ENCODE results near the gene CCNYL1.

- TF ChIP-seq EZH2 (IDR thresholded peaks at IDR 0.05) (no peak), POLR2AphosphoS5 (IDR thresholded peaks at IDR 0.05; ENCODE audit: borderline replicate concordance, low read depth, low read length) (no peak)
Measured at GRCh38 chr2:207765547-207765946, 54.1 kb downstream of the CCNYL1 start.
